ENCODE results near the gene SPAG6.
A peak's percentile ranks its signal among the peaks of the same experiment; 100 is the strongest.

The SPAG6 gene

DNA sequence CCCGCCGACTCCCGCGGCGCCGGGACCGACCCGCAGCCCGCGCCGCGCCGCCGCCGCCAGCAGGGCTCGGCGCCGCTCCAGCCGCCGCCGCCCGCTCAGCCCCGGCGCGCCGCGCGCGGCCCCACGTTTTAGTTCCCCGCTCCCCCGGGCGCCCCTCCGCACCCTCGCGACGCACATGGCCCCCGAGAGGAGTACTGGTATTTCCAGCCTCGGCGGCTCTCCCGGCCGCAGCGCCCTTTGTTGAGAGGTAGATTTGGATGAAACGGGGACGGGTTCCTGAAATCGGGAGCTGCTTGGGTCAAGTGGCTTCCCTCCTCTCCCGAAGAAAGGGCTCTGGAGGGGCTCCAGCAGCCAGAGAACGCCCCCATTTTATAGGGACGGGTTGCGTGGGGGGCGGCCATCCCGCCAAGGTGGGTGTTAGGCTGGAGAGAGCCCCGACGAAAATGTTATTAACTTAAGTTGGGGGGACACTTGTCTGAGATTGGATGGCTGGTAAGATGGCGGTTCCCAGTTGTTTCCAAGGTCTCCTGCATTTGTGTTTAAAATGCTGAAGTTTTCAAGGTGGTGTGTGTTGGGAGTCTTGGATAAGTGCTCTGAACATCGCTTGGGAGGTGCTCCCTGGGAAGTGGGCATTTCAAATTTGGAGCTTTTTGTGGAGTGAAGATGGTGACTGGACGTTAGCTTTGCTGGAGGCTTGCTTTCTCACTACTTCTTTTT lies 23.2 kb upstream of the SPAG6 start:
- peak in 1 of 2 donors; percentile 28 for DNase-seq (ENCODE audit: low read depth in 1 of 2, low spot score in 1 of 2)

DNA sequence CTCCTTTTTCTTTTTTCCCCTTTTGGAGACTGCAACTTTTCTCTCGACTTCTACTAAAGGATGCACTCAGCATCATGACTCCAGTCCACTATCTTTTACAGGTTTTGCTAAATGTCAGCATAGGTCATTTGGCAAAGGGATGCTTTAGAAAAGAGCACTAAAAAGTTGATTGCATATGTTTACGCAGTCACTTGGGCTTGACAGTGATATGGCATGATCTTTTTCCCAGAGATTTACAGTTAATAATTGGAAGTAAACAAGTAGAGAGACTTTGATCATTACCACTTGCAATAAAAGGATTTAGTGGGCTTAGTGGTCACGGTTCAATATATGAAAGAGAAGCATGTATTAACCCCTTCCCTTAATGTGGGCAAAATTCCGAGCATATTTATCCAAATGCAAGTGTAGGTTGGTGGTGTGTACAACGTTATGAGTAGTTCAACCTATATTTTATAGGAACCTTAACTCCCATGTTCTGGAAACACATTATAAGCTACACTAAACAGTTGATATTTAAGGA lies 22.6 kb upstream of the SPAG6 start:
- DNase-seq (ENCODE audit: low read depth in 1 of 2, low spot score in 1 of 2), result no peak

DNA sequence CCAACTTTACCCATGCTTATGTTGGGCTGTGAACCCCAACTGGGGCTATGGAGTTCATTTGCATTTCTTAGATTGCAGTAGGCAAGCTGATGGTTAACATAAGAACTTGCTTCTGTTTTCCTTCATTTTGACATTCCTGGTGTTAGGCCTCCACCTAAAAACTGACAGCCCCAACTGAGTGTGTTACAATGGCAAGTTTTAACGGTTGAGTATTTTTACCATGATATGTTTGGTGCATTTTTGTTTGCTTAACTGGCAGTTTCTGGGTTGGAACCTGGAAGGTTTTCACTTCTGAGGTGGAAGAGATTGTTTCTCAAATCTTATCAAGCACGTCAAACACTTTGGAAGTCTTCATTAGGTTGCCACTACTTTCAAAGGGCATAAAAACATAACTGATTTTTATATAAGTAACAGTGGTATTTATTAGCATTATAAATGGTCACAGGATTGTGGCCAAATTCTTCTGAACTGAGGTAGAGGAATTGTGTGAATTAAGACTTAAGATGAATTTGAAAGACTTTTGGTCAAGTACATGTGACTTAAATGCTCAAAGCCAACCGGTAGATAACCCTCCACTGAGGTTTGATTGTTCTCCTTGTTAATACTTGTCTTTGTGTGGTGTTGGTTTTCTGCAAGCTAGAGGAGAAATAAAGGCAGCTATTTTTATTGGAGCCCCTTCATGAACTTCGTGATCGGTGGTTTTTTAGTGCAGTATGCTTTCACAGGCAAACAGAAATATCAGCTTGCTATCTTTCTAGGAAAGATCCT lies 21.6 kb upstream of the SPAG6 start:
- no peak for DNase-seq (ENCODE audit: low read depth in 1 of 2, low spot score in 1 of 2)

DNA sequence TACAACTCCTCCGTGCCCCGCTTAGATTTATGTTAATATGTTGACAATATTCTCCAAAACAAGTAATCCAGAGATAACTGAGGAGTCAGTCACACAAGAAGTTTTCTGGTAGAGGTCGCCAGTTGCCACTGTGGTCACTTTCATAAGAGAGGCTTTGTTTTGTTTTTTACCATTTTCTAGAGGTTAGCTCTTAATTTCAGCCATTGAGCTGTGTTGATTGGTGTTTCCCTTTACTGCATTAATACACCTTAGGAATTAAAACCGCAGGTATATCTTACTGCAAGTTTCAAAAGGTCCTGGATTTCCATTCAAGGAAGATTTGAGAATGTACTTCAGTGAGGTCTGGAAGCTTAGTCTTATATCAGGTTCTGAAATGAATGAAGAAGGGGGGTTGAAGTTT lies 20.9 kb upstream of the SPAG6 start:
- no peak for DNase-seq (ENCODE audit: low read depth in 1 of 2, low spot score in 1 of 2)

DNA sequence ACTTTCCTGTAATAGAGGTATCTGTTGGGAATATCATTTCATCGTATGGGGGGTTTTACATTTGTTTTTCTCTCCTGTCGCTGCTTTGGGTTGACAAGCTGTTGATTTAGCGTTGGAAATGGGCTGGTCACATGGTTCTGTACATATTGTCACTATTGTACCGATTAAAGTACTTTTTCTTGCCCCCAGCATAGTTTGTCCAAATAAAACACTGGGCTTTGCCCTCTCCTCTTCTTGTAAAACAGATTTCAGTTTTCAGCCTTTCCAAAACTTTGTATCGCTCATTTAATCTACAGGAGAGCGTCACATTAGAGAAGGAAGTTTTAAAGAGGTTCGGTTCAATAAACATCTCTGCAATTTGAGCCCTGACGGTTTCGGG lies 20.4 kb upstream of the SPAG6 start:
- DNase-seq (ENCODE audit: low read depth in 1 of 2, low spot score in 1 of 2), result no peak

DNA sequence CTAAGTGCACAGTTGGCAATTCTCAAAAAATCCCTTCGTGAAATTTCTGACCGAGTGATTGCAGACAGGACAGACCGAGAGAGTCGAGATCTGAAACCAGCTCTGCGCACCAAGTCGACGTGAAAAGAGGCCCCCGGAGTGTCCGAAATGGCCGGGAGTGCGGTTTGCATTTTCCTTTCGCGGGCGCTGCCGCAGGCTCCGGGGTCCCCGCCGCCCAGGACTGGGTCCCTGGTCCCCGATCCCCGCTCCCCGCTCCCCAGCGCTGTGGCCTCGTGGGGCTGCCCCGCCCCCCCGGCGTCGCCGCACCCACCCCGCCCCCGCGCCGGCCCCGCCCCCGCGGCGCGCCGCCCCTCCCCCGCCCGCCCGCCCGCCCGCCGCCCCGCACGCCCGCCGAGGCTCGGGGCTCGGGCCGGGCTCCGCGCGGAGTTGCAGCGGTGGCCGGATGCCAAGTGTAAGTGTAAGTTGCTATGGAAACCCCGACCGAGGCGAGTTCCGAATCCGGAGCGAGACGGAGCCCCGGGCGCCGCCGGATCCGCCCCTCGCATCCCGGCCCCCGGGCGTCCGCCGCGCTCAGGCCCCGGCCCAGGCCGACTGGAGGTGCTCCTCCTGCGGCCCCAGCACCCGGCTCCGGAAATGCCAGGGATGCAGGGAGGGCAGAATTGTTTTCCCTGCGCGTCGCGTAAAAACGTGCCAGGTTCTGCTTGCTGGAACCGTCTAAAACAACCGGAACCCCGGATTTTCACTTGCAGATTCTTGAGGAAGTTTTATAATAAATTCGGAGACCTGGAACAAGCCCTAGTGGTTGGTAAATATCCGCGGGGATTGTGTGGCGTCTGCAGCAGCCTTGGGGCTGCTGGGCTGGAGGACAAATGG lies 19.8 kb upstream of the SPAG6 start:
- DNase-seq (ENCODE audit: low read depth in 1 of 2, low spot score in 1 of 2), result peak; percentile 46 to 51

DNA sequence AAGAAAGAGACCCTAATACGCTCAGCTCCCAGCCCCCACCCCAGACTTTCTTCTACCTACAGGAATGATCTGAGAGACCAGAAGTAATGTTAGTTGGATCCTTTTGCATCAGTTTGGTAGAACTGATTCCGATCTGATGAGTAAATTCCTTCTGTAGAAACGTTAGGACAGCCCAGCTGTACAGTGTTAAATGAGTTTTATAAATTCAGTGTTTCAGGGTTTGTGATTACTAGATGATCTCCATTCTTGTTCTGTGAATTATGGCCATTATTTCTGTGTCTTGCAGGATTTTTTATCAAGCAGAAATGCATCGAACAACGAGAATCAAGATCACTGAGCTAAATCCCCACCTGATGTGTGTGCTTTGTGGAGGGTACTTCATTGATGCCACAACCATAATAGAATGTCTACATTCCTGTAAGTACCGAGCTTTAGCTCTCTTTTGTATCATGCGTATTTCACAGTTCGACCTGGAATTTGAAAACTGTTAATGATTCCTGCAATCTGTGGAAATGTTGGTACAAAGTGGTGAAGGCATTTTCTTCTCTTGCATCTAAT lies 19.1 kb upstream of the SPAG6 start:
- no peak for DNase-seq (ENCODE audit: low read depth in 1 of 2, low spot score in 1 of 2)

DNA sequence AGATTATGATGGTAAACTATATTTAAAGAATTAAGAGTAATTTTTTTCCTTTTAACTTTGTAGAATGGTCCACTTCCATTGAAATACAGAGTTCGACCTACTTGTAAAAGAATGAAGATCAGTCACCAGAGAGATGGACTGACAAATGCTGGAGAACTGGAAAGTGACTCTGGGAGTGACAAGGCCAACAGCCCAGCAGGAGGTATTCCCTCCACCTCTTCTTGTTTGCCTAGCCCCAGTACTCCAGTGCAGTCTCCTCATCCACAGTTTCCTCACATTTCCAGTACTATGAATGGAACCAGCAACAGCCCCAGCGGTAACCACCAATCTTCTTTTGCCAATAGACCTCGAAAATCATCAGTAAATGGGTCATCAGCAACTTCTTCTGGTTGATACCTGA lies 16.1 kb upstream of the SPAG6 start:
- DNase-seq (ENCODE audit: low read depth in 1 of 2, low spot score in 1 of 2), result no peak

DNA sequence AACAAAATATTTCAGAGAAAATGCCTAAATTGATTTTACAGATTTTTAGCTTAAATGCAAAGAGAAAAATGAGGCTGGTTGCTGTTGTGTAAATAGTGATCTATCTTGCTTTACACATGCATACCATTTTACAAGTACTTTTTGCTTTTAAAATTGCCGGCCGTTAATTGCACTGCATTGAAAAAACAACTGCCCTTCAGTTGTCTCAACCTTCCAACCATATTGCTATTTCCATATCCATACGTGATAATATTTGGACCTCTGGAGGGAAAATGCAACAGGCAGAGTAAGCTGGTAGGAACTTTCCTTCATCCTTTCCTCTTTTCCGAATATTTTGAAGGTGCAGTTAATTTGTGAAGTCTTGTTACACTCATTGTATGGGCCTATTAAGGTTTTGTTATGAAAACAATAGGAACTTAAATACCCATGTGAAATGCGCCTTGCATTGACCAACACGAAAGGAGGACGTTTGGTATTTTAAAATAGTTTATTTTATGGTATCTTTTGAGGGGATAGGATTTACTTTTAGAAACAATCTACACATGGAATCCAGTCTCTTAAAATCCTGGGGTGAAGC lies 13.1 kb upstream of the SPAG6 start:
- no peak for DNase-seq (ENCODE audit: low read depth in 1 of 2, low spot score in 1 of 2)

DNA sequence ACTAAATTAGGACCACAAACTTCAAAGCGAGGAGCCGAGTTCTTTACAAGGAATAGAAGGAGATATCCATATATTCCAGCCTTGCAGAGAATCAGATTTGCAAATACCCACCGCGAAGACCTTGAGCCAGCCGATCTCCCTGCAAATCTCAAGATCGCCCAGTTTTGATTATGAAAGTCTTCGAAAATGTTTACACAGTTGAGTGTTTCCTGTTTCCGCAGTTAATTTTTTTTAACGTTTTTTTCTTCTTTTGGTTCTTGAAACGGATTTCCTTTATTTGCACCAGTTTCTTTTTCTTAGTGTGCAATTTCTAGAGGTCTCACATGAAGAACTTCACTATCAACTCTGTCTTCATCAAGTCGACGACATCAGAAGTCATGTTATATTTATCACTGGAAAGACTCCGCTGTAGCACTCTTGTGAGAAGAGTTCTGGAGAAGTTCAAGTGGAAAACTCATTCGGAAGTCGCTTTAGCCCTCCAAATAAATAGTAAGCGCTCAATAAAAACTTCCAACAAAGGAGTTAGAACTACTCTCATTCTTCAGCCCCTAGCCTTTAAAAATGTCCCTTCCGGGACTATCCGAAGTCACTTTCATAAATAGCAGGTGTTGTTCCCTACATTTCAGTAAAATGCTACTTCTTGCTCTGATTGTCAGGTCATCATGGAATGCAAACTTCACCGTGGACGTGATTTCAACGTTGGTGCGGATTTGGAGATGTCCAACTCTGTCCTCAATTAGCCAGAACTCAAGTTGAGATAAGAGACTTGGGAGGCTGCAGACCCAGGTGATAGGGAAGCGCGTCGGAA lies 11.9 kb upstream of the SPAG6 start:
- DNase-seq (ENCODE audit: low read depth in 1 of 2, low spot score in 1 of 2), result no peak

DNA sequence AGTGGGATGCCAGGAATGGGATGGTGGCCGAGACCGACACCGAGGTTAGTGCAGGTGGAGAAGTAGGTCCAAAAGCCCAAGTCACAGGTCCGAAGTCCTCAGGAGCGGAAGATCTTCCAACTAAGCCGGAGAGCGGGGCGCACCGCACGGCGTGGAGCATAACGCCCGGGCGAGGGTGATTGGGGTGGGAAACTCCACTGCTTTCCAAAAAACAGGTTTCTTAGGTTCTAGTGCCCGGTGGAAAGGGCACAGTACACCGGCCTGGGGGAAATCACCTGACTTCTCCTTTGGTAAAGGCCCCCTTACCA lies 11.4 kb upstream of the SPAG6 start:
- no peak for DNase-seq (ENCODE audit: low read depth in 1 of 2, low spot score in 1 of 2)

DNA sequence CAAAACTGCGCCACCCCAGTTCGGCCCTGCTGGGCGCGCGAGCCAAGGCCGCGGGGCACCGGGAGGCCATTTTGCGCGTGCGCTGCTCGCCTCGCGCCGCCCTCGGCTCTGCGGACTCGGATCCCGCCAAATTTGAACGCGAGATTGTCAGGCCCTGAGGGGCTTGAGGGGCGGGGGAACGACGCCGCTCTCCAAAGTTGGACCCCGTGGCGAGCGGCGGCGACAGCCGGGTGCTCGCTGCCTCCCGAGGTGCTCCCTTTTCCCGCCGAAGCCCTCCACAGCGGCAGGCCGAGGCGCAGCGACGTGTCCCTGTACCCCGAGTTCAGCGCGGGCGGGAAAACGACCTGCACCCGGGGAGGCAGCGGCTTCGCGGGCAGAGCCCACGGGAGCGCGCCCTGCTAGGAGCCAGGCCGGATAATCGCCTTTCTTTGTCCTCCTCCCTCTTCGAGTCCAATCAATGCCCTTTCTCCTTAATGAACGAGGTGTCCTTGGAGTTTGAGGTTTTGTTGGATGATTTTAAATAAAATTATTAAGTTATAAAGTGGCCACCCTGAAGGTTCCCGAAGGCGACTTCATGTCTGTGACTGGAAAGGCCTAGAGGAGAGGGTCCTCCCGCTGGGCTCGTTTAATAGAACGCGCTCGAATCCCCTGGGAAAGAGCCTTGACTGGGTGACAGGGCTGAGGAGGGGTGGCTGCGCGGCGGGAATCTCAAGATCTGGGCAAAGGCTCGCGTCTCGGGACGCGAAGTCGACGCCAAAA lies 10.7 kb upstream of the SPAG6 start:
- DNase-seq (ENCODE audit: low read depth in 1 of 2, low spot score in 1 of 2), result no peak

DNA sequence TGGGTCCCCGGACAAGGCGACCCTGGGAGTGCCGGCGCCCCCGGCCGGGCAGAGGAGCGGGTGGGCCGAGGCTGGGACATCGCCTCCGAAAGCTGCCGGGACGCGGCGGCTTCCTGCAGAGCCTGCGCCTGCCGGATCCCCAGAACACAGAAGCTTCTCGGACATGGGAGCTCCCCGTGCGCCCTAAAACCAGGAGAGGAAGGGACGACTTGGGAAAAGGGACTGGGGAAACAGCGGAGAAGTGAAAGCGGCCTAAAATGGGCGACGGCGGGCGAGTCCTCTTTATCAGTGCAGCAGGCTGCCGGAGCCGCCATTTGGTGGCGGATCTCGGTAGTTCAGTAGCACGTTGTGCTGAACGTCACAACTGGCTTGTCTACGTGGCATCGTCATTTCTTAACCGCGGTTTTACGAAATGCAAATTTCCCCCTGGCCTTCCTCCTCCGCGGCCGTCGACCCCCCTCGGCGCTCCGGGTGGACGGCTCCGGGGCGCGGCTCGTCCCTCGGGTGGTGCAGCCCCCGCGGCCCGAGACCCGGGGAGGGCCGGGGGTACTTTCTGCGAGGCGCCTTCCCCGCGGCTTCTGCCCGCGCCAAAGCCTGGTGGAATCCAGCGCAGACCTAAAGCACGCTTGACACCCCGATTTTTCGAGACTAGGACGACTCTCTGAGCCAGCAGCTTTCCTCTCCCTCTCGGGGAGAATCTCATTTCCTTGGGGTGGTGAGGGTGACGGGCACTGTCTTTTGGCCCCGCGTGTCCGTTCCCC lies 9.9 kb upstream of the SPAG6 start:
- peak; percentile 33 to 40 for DNase-seq (ENCODE audit: low read depth in 1 of 2, low spot score in 1 of 2)

DNA sequence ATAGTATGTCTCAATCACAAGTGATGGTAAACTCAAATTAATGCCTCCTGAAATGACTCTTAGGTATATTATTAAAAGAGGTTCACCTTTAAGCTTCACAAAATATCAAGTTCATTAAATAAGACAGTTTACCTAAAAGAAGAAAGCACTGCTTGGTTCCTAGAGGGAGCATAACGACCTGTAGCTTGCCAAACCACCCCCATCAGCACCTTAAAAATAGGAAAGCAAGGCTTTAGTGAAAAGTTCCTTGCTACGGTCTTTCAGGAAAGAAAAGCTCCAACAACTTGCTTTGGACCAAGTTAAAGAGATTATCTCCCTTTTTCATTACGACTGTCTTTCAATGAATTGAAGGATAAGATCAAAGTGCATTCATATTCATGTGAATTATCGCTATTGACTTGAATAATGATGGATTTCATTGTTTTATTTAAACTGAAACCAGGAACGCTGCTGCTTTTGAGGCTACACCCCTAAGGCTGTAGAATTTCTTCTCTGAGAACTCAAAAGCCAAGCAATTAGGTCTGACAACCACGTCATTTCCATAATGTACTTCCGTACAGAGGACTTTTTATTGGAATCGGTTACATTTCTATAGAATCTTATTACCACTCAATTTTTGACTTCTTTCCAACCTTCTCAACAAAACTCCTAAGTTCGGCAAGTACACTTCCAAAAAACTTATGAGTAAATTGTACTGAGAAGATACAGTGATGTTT lies 7.0 kb upstream of the SPAG6 start:
- no peak for DNase-seq (ENCODE audit: low read depth in 1 of 2, low spot score in 1 of 2)

DNA sequence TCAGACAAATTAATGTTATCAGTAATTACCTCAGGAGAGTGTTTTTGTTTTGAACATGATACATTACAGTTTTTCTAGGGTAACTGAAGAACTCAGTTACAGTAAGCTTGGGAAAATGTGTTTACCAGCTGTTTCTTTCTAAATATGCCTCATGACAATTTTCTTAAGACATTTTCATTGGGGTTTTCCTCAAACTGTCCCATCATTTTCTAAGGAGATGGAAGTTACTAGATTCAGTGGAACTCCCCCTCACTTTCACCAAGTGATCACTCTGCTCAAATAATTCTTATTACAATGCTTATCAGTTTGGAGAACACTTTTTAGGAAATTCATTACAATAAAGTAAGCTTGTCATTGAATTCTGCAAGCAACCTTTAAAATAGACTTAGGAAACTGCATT lies 6.4 kb upstream of the SPAG6 start:
- DNase-seq (ENCODE audit: low read depth in 1 of 2, low spot score in 1 of 2), result no peak

DNA sequence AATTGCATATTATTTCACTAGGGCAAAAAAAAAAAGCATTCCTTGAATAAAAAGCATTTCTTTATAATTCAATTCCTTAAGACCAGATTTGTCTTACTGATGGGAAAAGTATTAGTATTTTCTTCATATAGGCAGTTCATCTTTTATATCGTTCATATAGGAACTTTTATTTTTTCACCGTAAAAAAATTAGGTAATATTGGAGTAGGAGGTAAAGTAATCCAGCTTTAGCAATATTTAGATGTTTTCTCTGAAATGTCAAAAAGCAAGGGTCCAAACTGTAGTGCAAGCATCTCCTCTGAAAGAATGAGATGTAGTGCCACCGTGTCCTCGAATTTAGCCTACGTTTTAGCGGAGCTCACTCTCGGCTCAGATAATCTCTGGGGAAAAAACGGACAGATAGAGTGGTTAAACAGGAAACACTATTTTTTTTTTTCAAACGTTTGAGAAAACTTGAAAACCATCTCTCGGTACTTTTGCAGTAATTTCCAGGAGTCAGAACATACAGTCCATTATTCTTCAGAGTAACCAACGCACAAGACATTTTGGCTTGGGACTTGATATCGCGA lies 5.5 kb upstream of the SPAG6 start:
- DNase-seq (ENCODE audit: low read depth in 1 of 2, low spot score in 1 of 2), result no peak

DNA sequence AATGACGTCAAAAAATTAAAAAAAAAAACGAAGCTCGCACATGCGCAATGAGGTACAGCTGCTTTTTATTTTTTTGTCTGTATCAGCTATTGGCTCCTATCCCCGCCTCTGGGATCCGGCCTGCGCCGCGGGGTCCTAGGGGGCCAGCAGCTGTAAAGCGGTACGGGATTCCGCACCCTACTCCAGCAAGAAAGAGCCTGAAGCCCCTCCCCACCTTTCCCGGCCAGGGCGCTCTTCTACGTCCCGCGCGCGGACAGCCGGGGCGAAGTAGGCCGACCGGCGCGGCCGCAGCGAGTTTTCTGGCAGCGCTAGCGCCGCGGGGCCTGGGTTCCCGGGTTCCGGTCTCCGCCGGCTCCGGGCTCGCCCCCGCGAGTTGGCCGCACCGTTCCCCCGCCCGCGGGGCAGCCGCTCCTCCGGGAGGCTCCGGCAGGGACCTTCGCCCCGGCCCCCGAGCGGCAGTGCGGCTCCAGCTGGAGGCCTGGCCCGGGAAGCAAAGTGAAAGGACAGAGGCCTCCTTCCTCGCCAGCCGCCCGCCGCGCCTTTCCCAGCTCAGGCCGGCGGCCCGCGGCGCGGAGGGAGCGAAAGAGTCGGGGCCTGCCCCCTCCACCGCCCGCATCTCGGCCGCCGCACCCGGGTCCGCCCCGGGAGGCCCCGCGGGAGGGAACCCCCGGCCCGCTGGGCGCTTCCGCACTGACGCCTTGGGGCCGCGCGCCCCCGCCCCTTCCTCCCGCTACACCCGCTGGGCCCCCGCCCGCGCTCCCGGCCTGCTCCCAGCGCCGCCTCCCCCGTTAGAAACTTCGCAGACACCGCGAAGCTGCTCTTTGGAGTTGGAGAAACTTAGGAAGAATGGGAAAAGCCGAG lies 4.7 kb upstream of the SPAG6 start:
- DNase-seq (ENCODE audit: low read depth in 1 of 2, low spot score in 1 of 2), result peak in 1 of 2 donors; percentile 46

Measured in stimulated activated CD4-positive, alpha-beta T cell treated with anti-CD3 and anti-CD28 coated beads, Interleukin-15, amount 100 ng/mL, for 1 hour (primary cell).